Measurements from ENCODE around the gene CBX7. TPM values are rescaled to one million over a fixed set of nuclear protein-coding genes. Genes with fewer than 3 reads are reported as not detected.
A peak's percentile ranks its signal among the peaks of the same experiment; 100 is the strongest.

The CBX7 gene
- total and polyA plus RNA-seq, 7 donors = 12.2 to 52.9 (median 38.8) TPM

GRCh38 chr22:39185601-39186012 is 33.1 kb upstream of the CBX7 start:
- peak; percentile 71 to 83 for DNase-seq
- H3K4me1 ChIP-seq = peaks cover 9% of the 10 kb centered on the region
- WGBS, 3 donors = 34 to 52% (median 45%) methylated on average over 11 of the region's 11 CpGs
- peak overlapping the region; percentile 67 for H3K27ac ChIP-seq
- peak; percentile 56 to 77 (median 62) for ATAC-seq
- no peak overlapping the region for H3K4me3 ChIP-seq
- TF ChIP-seq CTCF (IDR thresholded peaks at IDR 0.05) = peak; percentile 17
- no peaks in the 10 kb centered on the region for H3K27me3 ChIP-seq (ENCODE audit: insufficient read depth in 3 of 3, low read length in 2 of 3)
- no peaks in the 10 kb centered on the region for H3K9me3 ChIP-seq
- H3K36me3 ChIP-seq (ENCODE audit: insufficient read depth in 1 of 2, low read depth in 1 of 2) = no peaks in the 10 kb centered on the region
- intact Hi-C loops (cut with DNase I) = loop anchor here in 1 of 2 donors (5.0 kb wide), 1 partner anchor 42 kb away; no protein-coding TSS in a partner anchor

GRCh38 chr22:39184586-39185577 is 32.4 kb upstream of the CBX7 start:
- no peak overlapping the region for H3K4me3 ChIP-seq
- H3K36me3 ChIP-seq (ENCODE audit: insufficient read depth in 1 of 2, low read depth in 1 of 2) = no peaks in the 10 kb centered on the region
- H3K27me3 ChIP-seq (ENCODE audit: insufficient read depth in 3 of 3, low read length in 2 of 3) = no peaks in the 10 kb centered on the region
- DNase-seq = no peak
- ATAC-seq = peak in 3 of 4 donors; percentile 35 to 59 (median 46)
- intact Hi-C loops (cut with DNase I) = loop anchor here in 1 of 2 donors (5.0 kb wide), 1 partner anchor 42 kb away; no protein-coding TSS in a partner anchor
- no peak for TF ChIP-seq CTCF (IDR thresholded peaks at IDR 0.05)
- peaks cover 9% of the 10 kb centered on the region for H3K4me1 ChIP-seq
- no peaks in the 10 kb centered on the region for H3K9me3 ChIP-seq
- peak overlapping the region; percentile 67 for H3K27ac ChIP-seq
- WGBS, 3 donors = 27 to 45% (median 34%) methylated on average over 23 of the region's 23 CpGs

- ATAC-seq = peak; percentile 67 to 88 (median 76)
- peaks cover 9% of the 10 kb centered on the region for H3K4me1 ChIP-seq
- H3K4me3 ChIP-seq = no peak overlapping the region
- TF ChIP-seq CTCF (IDR thresholded peaks at IDR 0.05) = no peak
- DNase-seq = peak in 1 of 2 donors; percentile 62
- 19 to 23% (median 19%) methylated on average over 13 of the region's 13 CpGs for WGBS, 3 donors
- H3K27ac ChIP-seq = peak overlapping the region; percentile 60
- no peaks in the 10 kb centered on the region for H3K36me3 ChIP-seq (ENCODE audit: insufficient read depth in 1 of 2, low read depth in 1 of 2)
- intact Hi-C loops (cut with DNase I) = no loop called here
- no peaks in the 10 kb centered on the region for H3K9me3 ChIP-seq
- H3K27me3 ChIP-seq (ENCODE audit: insufficient read depth in 3 of 3, low read length in 2 of 3) = no peaks in the 10 kb centered on the region
Observed at GRCh38 chr22:39183991-39184585, 31.6 kb upstream of the CBX7 start.

- no peak for ATAC-seq
- no peak overlapping the region for H3K4me3 ChIP-seq
- no peaks in the 10 kb centered on the region for H3K36me3 ChIP-seq (ENCODE audit: insufficient read depth in 1 of 2, low read depth in 1 of 2)
- DNase-seq = no peak
- H3K27ac ChIP-seq = no peak overlapping the region
- H3K27me3 ChIP-seq (ENCODE audit: insufficient read depth in 3 of 3, low read length in 2 of 3) = no peaks in the 10 kb centered on the region
- 88 to 95% (median 90%) methylated on average over 6 of the region's 6 CpGs for WGBS, 3 donors
- H3K9me3 ChIP-seq = no peaks in the 10 kb centered on the region
- intact Hi-C loops (cut with DNase I) = no loop called here
- peaks cover 9% of the 10 kb centered on the region for H3K4me1 ChIP-seq
- TF ChIP-seq CTCF (IDR thresholded peaks at IDR 0.05) = no peak
Observed at GRCh38 chr22:39182478-39183030, 30.1 kb upstream of the CBX7 start.

Measured in psoas muscle (tissue), 8 donors.